Measurements from ENCODE around the gene LGALS14. TPM values are rescaled to one million over a fixed set of nuclear protein-coding genes. Genes with fewer than 3 reads are reported as not detected.

Gene LGALS14
- total RNA-seq, 2 experiments from 2014 or later, result 0.80 to 1.4 TPM

GRCh38 chr19:39729594-39729993 is 25.3 kb downstream of the LGALS14 start:
- CTCF ChIA-PET, result no interaction called here
- Mint-ChIP-seq H3K4me3 (no peak overlapping the region), H3K4me1 (no peaks in the 10 kb centered on the region), H3K36me3 (ENCODE audit: low read depth) (no peaks in the 10 kb centered on the region), H3K27ac (no peak overlapping the region), H3K27me3 (peaks cover 16% of the 10 kb centered on the region), H3K9me3 (ENCODE audit: low read depth) (no peaks in the 10 kb centered on the region)
- POLR2A ChIA-PET, result no interaction called here
- intact Hi-C loops (cut with DNase I, micrococcal nuclease), result no loop called here
- DNase-seq (no peak), ATAC-seq (no peak)

- no peaks in the 10 kb centered on the region for H3K9me3 Mint-ChIP-seq (ENCODE audit: low read depth)
- ChIA-PET CTCF (interaction anchor here (0.7 kb wide), 1 partner anchor 31 kb away, joined by 3 read pairs; no protein-coding TSS in a partner anchor), POLR2A (no interaction called here)
- peaks cover 8% of the 10 kb centered on the region for H3K4me1 Mint-ChIP-seq
- intact Hi-C loops (cut with DNase I, micrococcal nuclease), result no loop called here
- no peak for ATAC-seq
- H3K27ac Mint-ChIP-seq, result no peak overlapping the region
- H3K4me3 Mint-ChIP-seq, result no peak overlapping the region
- peaks cover 8% of the 10 kb centered on the region for H3K27me3 Mint-ChIP-seq
- no peaks in the 10 kb centered on the region for H3K36me3 Mint-ChIP-seq (ENCODE audit: low read depth)
- no peak for DNase-seq
These were observed 27.4 kb downstream of the LGALS14 start for GRCh38 chr19:39731685-39732084.

GRCh38 chr19:39733841-39734240 is 29.6 kb downstream of the LGALS14 start:
- Mint-ChIP-seq H3K27ac (no peak overlapping the region), H3K9me3 (ENCODE audit: low read depth) (no peaks in the 10 kb centered on the region), H3K27me3 (peaks cover 3% of the 10 kb centered on the region), H3K4me1 (peaks cover 11% of the 10 kb centered on the region), H3K4me3 (no peak overlapping the region), H3K36me3 (ENCODE audit: low read depth) (no peaks in the 10 kb centered on the region)
- DNase-seq (no peak), ATAC-seq (no peak)
- ChIA-PET POLR2A (no interaction called here), CTCF (interaction anchor here (0.8 kb wide), 1 partner anchor 177 kb away, joined by 3 read pairs; no protein-coding TSS in a partner anchor)
- intact Hi-C loops (cut with DNase I, micrococcal nuclease), result no loop called here

GRCh38 chr19:39735688-39736087 is 31.4 kb downstream of the LGALS14 start:
- peaks cover 19% of the 10 kb centered on the region for H3K4me1 Mint-ChIP-seq
- POLR2A ChIA-PET, result no interaction called here

GRCh38 chr19:39736088-39736487 is 31.8 kb downstream of the LGALS14 start:
- ATAC-seq (no peak), DNase-seq (peak; percentile 39)
- H3K4me3 Mint-ChIP-seq, result no peak overlapping the region
- H3K9me3 Mint-ChIP-seq (ENCODE audit: low read depth), result no peaks in the 10 kb centered on the region
- CTCF ChIA-PET, result no interaction called here
- peaks cover 21% of the 10 kb centered on the region for H3K4me1 Mint-ChIP-seq
- POLR2A ChIA-PET, result no interaction called here
- intact Hi-C loops (cut with DNase I, micrococcal nuclease), result loop anchor here in 1 of 2 experiments (2.0 kb wide), 1 partner anchor 57 kb away; no protein-coding TSS in a partner anchor
- no peak overlapping the region for H3K27ac Mint-ChIP-seq
- H3K27me3 Mint-ChIP-seq, result peaks cover 2% of the 10 kb centered on the region
- no peaks in the 10 kb centered on the region for H3K36me3 Mint-ChIP-seq (ENCODE audit: low read depth)

More at GRCh38 chr19:39735688-39736087, 31.4 kb downstream of the LGALS14 start:
- Mint-ChIP-seq H3K36me3 (ENCODE audit: low read depth) (no peaks in the 10 kb centered on the region), H3K9me3 (ENCODE audit: low read depth) (no peaks in the 10 kb centered on the region), H3K27ac (no peak overlapping the region), H3K27me3 (peaks cover 2% of the 10 kb centered on the region), H3K4me3 (no peak overlapping the region)
- CTCF ChIA-PET, result interaction anchor here (0.5 kb wide), 1 partner anchor 805 kb away, joined by 4 read pairs; the partner anchor contains the start of genes MRPS12 and SARS2
- intact Hi-C loops (cut with DNase I, micrococcal nuclease), result loop anchor here in 1 of 2 experiments (2.0 kb wide), 1 partner anchor 57 kb away; no protein-coding TSS in a partner anchor
- DNase-seq, result no peak
- no peak for ATAC-seq

GRCh38 chr19:39737351-39737750 is 33.1 kb downstream of the LGALS14 start:
- ChIA-PET CTCF (no interaction called here), POLR2A (no interaction called here)
- H3K9me3 Mint-ChIP-seq (ENCODE audit: low read depth), result no peaks in the 10 kb centered on the region
- peaks cover 2% of the 10 kb centered on the region for H3K27me3 Mint-ChIP-seq
- no peak overlapping the region for H3K27ac Mint-ChIP-seq
- peak; percentile 80 for ATAC-seq
- DNase-seq, result peak; percentile 13
- peaks cover 24% of the 10 kb centered on the region for H3K4me1 Mint-ChIP-seq
- H3K4me3 Mint-ChIP-seq, result no peak overlapping the region
- intact Hi-C loops (cut with DNase I, micrococcal nuclease), result loop anchor here in 1 of 2 experiments (2.0 kb wide), 1 partner anchor 59 kb away; no protein-coding TSS in a partner anchor
- H3K36me3 Mint-ChIP-seq (ENCODE audit: low read depth), result no peaks in the 10 kb centered on the region

- ChIA-PET POLR2A (no interaction called here), CTCF (interaction anchor here (0.6 kb wide), 1 partner anchor 1208 kb away, joined by 3 read pairs; no protein-coding TSS in a partner anchor)
- Mint-ChIP-seq H3K27me3 (peaks cover 7% of the 10 kb centered on the region), H3K9me3 (ENCODE audit: low read depth) (no peaks in the 10 kb centered on the region), H3K4me3 (no peak within 1 kb of the TSS), H3K36me3 (ENCODE audit: low read depth) (no peaks in the 10 kb centered on the region), H3K4me1 (peaks cover 24% of the 10 kb centered on the region), H3K27ac (no peak within 1 kb of the TSS)
- no peak for ATAC-seq
- no peak for DNase-seq
- intact Hi-C loops (cut with DNase I, micrococcal nuclease), result loop anchor here in 1 of 2 experiments (2.0 kb wide), 1 partner anchor 59 kb away; no protein-coding TSS in a partner anchor
These were observed 33.6 kb downstream of the LGALS14 start, which contains the start of gene CLC for GRCh38 chr19:39737891-39738290. TSS of gene CLC (minus strand) at chr19:39738029. CDS start at chr19:39737952, 77 bp downstream.

- Mint-ChIP-seq H3K4me3 (no peak overlapping the region), H3K4me1 (peaks cover 24% of the 10 kb centered on the region), H3K27me3 (peaks cover 13% of the 10 kb centered on the region), H3K9me3 (ENCODE audit: low read depth) (no peaks in the 10 kb centered on the region), H3K36me3 (ENCODE audit: low read depth) (no peaks in the 10 kb centered on the region), H3K27ac (no peak overlapping the region)
- POLR2A ChIA-PET, result no interaction called here
- DNase-seq (no peak), ATAC-seq (no peak)
- intact Hi-C loops (cut with DNase I, micrococcal nuclease), result no loop called here
- CTCF ChIA-PET, result interaction anchor here (0.6 to 0.7 kb wide), 2 partner anchors 1025 to 1209 kb away, joined by 3 read pairs; no protein-coding TSS in a partner anchor
These were observed 34.5 kb downstream of the LGALS14 start for GRCh38 chr19:39738814-39739213.

- peak; percentile 43 for DNase-seq
- no peak overlapping the region for H3K4me3 Mint-ChIP-seq
- ATAC-seq, result peak; percentile 57
- ChIA-PET CTCF (interaction anchor here (0.7 to 0.8 kb wide), 3 partner anchors 11 to 242 kb away, joined by 3 read pairs; no protein-coding TSS in a partner anchor), POLR2A (no interaction called here)
- H3K27me3 Mint-ChIP-seq, result peaks cover 15% of the 10 kb centered on the region
- H3K27ac Mint-ChIP-seq, result peak overlapping the region; percentile 51
- H3K4me1 Mint-ChIP-seq, result peaks cover 24% of the 10 kb centered on the region
- no peaks in the 10 kb centered on the region for H3K36me3 Mint-ChIP-seq (ENCODE audit: low read depth)
- intact Hi-C loops (cut with DNase I, micrococcal nuclease), result no loop called here
- H3K9me3 Mint-ChIP-seq (ENCODE audit: low read depth), result no peaks in the 10 kb centered on the region
These were observed 36.1 kb downstream of the LGALS14 start for GRCh38 chr19:39740395-39740794.

- Mint-ChIP-seq H3K27ac (no peak overlapping the region), H3K4me3 (no peak overlapping the region), H3K27me3 (peaks cover 32% of the 10 kb centered on the region), H3K4me1 (peaks cover 5% of the 10 kb centered on the region), H3K9me3 (ENCODE audit: low read depth) (no peaks in the 10 kb centered on the region), H3K36me3 (ENCODE audit: low read depth) (no peaks in the 10 kb centered on the region)
- DNase-seq (no peak), ATAC-seq (no peak)
- intact Hi-C loops (cut with DNase I, micrococcal nuclease), result no loop called here
- ChIA-PET CTCF (no interaction called here), POLR2A (no interaction called here)
These were observed 41.4 kb downstream of the LGALS14 start for GRCh38 chr19:39745643-39746042.

- ATAC-seq (no peak), DNase-seq (no peak)
- intact Hi-C loops (cut with DNase I, micrococcal nuclease), result no loop called here
- POLR2A ChIA-PET, result no interaction called here
- Mint-ChIP-seq H3K36me3 (ENCODE audit: low read depth) (no peaks in the 10 kb centered on the region), H3K4me1 (no peaks in the 10 kb centered on the region), H3K9me3 (ENCODE audit: low read depth) (no peaks in the 10 kb centered on the region), H3K27me3 (peaks cover 32% of the 10 kb centered on the region), H3K27ac (no peak overlapping the region), H3K4me3 (no peak overlapping the region)
- CTCF ChIA-PET, result no interaction called here
These were observed 42.7 kb downstream of the LGALS14 start for GRCh38 chr19:39746836-39747529.

GRCh38 chr19:39749981-39750380 is 45.7 kb downstream of the LGALS14 start:
- H3K36me3 Mint-ChIP-seq (ENCODE audit: low read depth), result no peaks in the 10 kb centered on the region
- DNase-seq, result no peak
- H3K4me3 Mint-ChIP-seq, result no peak overlapping the region
- H3K9me3 Mint-ChIP-seq (ENCODE audit: low read depth), result no peaks in the 10 kb centered on the region
- H3K27me3 Mint-ChIP-seq, result peaks cover 21% of the 10 kb centered on the region
- no peak overlapping the region for H3K27ac Mint-ChIP-seq
- no peaks in the 10 kb centered on the region for H3K4me1 Mint-ChIP-seq
- intact Hi-C loops (cut with DNase I, micrococcal nuclease), result no loop called here
- no peak for ATAC-seq
- POLR2A ChIA-PET, result no interaction called here
- CTCF ChIA-PET, result interaction anchor here (0.7 kb wide), 1 partner anchor 80 kb away, joined by 3 read pairs; no protein-coding TSS in a partner anchor
